ENCODE measurements around the gene XIRP2.
"Not testable (repeated sequence)": the region's sequence is repeated elsewhere in the genome, so short reads cannot be mapped to it uniquely, and the experiment has no call there.

XIRP2 gene

GRCh38 chr2:167098931-167099330 lies 210.7 kb downstream of the XIRP2 start:
- not testable (repeated sequence) for H3K4ac ChIP-seq (ENCODE audit: low read depth, low read length)

DNA sequence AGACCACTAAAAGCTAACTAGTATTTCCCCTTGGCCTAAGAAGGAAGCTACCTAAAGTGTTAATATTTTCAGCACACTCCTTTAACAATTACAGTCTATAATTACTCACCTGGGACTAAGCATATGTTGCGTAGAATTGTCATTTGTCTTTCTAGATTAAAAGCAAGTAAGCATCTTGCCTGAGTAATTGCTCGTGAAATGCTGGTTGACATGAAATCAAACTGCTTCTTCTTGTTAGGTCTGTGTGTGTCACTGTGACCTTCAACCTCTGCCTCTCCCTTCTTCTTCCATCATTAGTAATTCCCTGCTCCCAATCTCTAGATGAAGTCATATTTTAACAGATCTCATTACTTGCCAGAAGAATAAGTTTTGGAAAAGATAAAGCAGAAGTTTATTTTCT lies 212.2 kb downstream of the XIRP2 start:
- WGBS (ENCODE audit: extremely low coverage, insufficient coverage, low lambda C conversion rate), result no CpG with 5 or more reads among the region's 2 CpGs
- H3K27ac ChIP-seq (ENCODE audit: low read depth, low read length), result no peak overlapping the region
- DNase-seq, result no peak
- no peaks in the 10 kb centered on the region for H3K4me1 ChIP-seq (ENCODE audit: control insufficient read depth, low read depth, low read length)
- H3K4ac ChIP-seq (ENCODE audit: low read depth, low read length), result no peak overlapping the region
- no peaks in the 10 kb centered on the region for H3K79me1 ChIP-seq (ENCODE audit: low read length)
- no peak overlapping the region for H2BK15ac ChIP-seq (replicated peaks; ENCODE audit: low read depth)
- H3K56ac ChIP-seq (ENCODE audit: low read length), result no peak overlapping the region
- H3K18ac ChIP-seq (ENCODE audit: low read length), result no peak overlapping the region
- no peak overlapping the region for H2AK5ac ChIP-seq (ENCODE audit: low read length)
- H3K4me2 ChIP-seq (ENCODE audit: low read length), result no peak overlapping the region
- no peaks in the 10 kb centered on the region for H3K36me3 ChIP-seq (ENCODE audit: control insufficient read depth, insufficient read depth, low read length)
- H3K23ac ChIP-seq (ENCODE audit: low read length), result no peak overlapping the region
- no peak overlapping the region for H3K9ac ChIP-seq (ENCODE audit: low read length)
- H3K27me3 ChIP-seq (ENCODE audit: insufficient read depth, low read length, poor library complexity), result no peaks in the 10 kb centered on the region
- H3K4me3 ChIP-seq (ENCODE audit: low read length), result no peak overlapping the region
- no peaks in the 10 kb centered on the region for H3K79me2 ChIP-seq (ENCODE audit: control insufficient read depth, insufficient read depth, low read length)
- no peak overlapping the region for H2BK120ac ChIP-seq (ENCODE audit: low read depth, low read length)
- no peak overlapping the region for H2BK5ac ChIP-seq (ENCODE audit: low read length)
- no peak overlapping the region for H4K8ac ChIP-seq (ENCODE audit: low read depth, low read length)
- H4K5ac ChIP-seq (ENCODE audit: low read length), result no peak overlapping the region

More at GRCh38 chr2:167098931-167099330, 210.7 kb downstream of the XIRP2 start:
- H3K9ac ChIP-seq (ENCODE audit: low read length); H3K23ac ChIP-seq (ENCODE audit: low read length); H3K4me2 ChIP-seq (ENCODE audit: low read length); H3K27me3 ChIP-seq (ENCODE audit: insufficient read depth, low read length, poor library complexity); H4K5ac ChIP-seq (ENCODE audit: low read length); H2BK120ac ChIP-seq (ENCODE audit: low read depth, low read length); H3K56ac ChIP-seq (ENCODE audit: low read length); H2BK5ac ChIP-seq (ENCODE audit: low read length); H3K79me2 ChIP-seq (ENCODE audit: control insufficient read depth, insufficient read depth, low read length); H3K4me1 ChIP-seq (ENCODE audit: control insufficient read depth, low read depth, low read length); H2AK5ac ChIP-seq (ENCODE audit: low read length); DNase-seq; H4K8ac ChIP-seq (ENCODE audit: low read depth, low read length); H2BK15ac ChIP-seq (replicated peaks; ENCODE audit: low read depth); H3K27ac ChIP-seq (ENCODE audit: low read depth, low read length); H3K18ac ChIP-seq (ENCODE audit: low read length); H3K79me1 ChIP-seq (ENCODE audit: low read length); H3K4me3 ChIP-seq (ENCODE audit: low read length); H3K36me3 ChIP-seq (ENCODE audit: control insufficient read depth, insufficient read depth, low read length): not testable (repeated sequence)
- WGBS (ENCODE audit: extremely low coverage, insufficient coverage, low lambda C conversion rate), result no CpG with 5 or more reads among the region's 3 CpGs

GRCh38 chr2:167103028-167103756 lies 214.9 kb downstream of the XIRP2 start:
- H3K79me1 ChIP-seq (ENCODE audit: low read length), result no peaks in the 10 kb centered on the region
- H3K4ac ChIP-seq (ENCODE audit: low read depth, low read length), result no peak overlapping the region
- H2AK5ac ChIP-seq (ENCODE audit: low read length), result no peak overlapping the region
- no peak overlapping the region for H3K4me2 ChIP-seq (ENCODE audit: low read length)
- H4K8ac ChIP-seq (ENCODE audit: low read depth, low read length), result no peak overlapping the region
- no peak overlapping the region for H2BK120ac ChIP-seq (ENCODE audit: low read depth, low read length)
- no peaks in the 10 kb centered on the region for H3K36me3 ChIP-seq (ENCODE audit: control insufficient read depth, insufficient read depth, low read length)
- H4K5ac ChIP-seq (ENCODE audit: low read length), result no peak overlapping the region
- H3K27me3 ChIP-seq (ENCODE audit: insufficient read depth, low read length, poor library complexity), result no peaks in the 10 kb centered on the region
- H3K18ac ChIP-seq (ENCODE audit: low read length), result no peak overlapping the region
- no peak overlapping the region for H3K56ac ChIP-seq (ENCODE audit: low read length)
- no peak overlapping the region for H2BK5ac ChIP-seq (ENCODE audit: low read length)
- no peak overlapping the region for H3K27ac ChIP-seq (ENCODE audit: low read depth, low read length)
- H3K9ac ChIP-seq (ENCODE audit: low read length), result no peak overlapping the region
- no peak overlapping the region for H2BK15ac ChIP-seq (replicated peaks; ENCODE audit: low read depth)
- no peak overlapping the region for H3K4me3 ChIP-seq (ENCODE audit: low read length)
- no peaks in the 10 kb centered on the region for H3K4me1 ChIP-seq (ENCODE audit: control insufficient read depth, low read depth, low read length)
- H3K23ac ChIP-seq (ENCODE audit: low read length), result no peak overlapping the region
- no peaks in the 10 kb centered on the region for H3K79me2 ChIP-seq (ENCODE audit: control insufficient read depth, insufficient read depth, low read length)
- WGBS (ENCODE audit: extremely low coverage, insufficient coverage, low lambda C conversion rate), result no CpG with 5 or more reads among the region's 5 CpGs
- no peak for DNase-seq

DNA sequence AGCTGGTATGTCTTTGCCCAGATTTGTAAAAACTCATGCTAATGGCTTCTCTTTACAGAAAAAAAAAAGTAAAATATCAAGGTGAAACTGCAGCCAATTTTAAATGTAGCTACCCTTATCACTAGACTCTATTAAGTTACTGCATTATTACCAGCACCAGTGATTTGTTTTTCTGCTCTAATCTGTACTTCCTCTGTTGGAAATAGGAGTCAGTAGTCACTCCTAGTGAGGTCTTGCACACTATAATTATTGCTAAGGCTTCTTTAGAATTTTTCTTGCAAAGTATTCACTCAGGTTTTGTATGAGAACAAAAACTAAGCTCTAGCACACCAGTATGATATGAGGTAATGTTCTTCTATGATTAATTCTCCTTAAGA lies 215.5 kb downstream of the XIRP2 start:
- Histone ChIP-seq H3K4ac (ENCODE audit: low read depth, low read length) (no peak overlapping the region), H4K8ac (ENCODE audit: low read depth, low read length) (no peak overlapping the region), H2BK120ac (ENCODE audit: low read depth, low read length) (no peak overlapping the region), H3K79me2 (ENCODE audit: control insufficient read depth, insufficient read depth, low read length) (no peaks in the 10 kb centered on the region), H3K23ac (ENCODE audit: low read length) (no peak overlapping the region), H3K4me1 (ENCODE audit: control insufficient read depth, low read depth, low read length) (no peaks in the 10 kb centered on the region), H3K18ac (ENCODE audit: low read length) (no peak overlapping the region), H2AK5ac (ENCODE audit: low read length) (no peak overlapping the region), H3K27ac (ENCODE audit: low read depth, low read length) (no peak overlapping the region), H3K9ac (ENCODE audit: low read length) (no peak overlapping the region), H3K56ac (ENCODE audit: low read length) (no peak overlapping the region), H2BK15ac (replicated peaks; ENCODE audit: low read depth) (no peak overlapping the region), H2BK5ac (ENCODE audit: low read length) (no peak overlapping the region), H3K36me3 (ENCODE audit: control insufficient read depth, insufficient read depth, low read length) (no peaks in the 10 kb centered on the region), H3K4me2 (ENCODE audit: low read length) (no peak overlapping the region), H3K4me3 (ENCODE audit: low read length) (no peak overlapping the region), H3K79me1 (ENCODE audit: low read length) (no peaks in the 10 kb centered on the region), H3K27me3 (ENCODE audit: insufficient read depth, low read length, poor library complexity) (no peaks in the 10 kb centered on the region), H4K5ac (ENCODE audit: low read length) (no peak overlapping the region)
- DNase-seq, result no peak

- Histone ChIP-seq H3K23ac (ENCODE audit: low read length) (no peak overlapping the region), H3K79me2 (ENCODE audit: control insufficient read depth, insufficient read depth, low read length) (no peaks in the 10 kb centered on the region), H2AK5ac (ENCODE audit: low read length) (no peak overlapping the region), H3K18ac (ENCODE audit: low read length) (no peak overlapping the region), H3K56ac (ENCODE audit: low read length) (no peak overlapping the region), H3K79me1 (ENCODE audit: low read length) (no peaks in the 10 kb centered on the region), H2BK120ac (ENCODE audit: low read depth, low read length) (no peak overlapping the region), H3K27me3 (ENCODE audit: insufficient read depth, low read length, poor library complexity) (no peaks in the 10 kb centered on the region), H2BK5ac (ENCODE audit: low read length) (no peak overlapping the region), H3K36me3 (ENCODE audit: control insufficient read depth, insufficient read depth, low read length) (no peaks in the 10 kb centered on the region), H3K4me1 (ENCODE audit: control insufficient read depth, low read depth, low read length) (no peaks in the 10 kb centered on the region), H3K4me3 (ENCODE audit: low read length) (no peak overlapping the region), H4K8ac (ENCODE audit: low read depth, low read length) (no peak overlapping the region), H4K5ac (ENCODE audit: low read length) (no peak overlapping the region), H2BK15ac (replicated peaks; ENCODE audit: low read depth) (no peak overlapping the region), H3K4ac (ENCODE audit: low read depth, low read length) (no peak overlapping the region), H3K9ac (ENCODE audit: low read length) (no peak overlapping the region), H3K27ac (ENCODE audit: low read depth, low read length) (no peak overlapping the region), H3K4me2 (ENCODE audit: low read length) (no peak overlapping the region)
- DNase-seq, result no peak
- WGBS (ENCODE audit: extremely low coverage, insufficient coverage, low lambda C conversion rate), result no CpG with 5 or more reads among the region's 3 CpGs
These were observed 216.4 kb downstream of the XIRP2 start for GRCh38 chr2:167104691-167105090.

DNA sequence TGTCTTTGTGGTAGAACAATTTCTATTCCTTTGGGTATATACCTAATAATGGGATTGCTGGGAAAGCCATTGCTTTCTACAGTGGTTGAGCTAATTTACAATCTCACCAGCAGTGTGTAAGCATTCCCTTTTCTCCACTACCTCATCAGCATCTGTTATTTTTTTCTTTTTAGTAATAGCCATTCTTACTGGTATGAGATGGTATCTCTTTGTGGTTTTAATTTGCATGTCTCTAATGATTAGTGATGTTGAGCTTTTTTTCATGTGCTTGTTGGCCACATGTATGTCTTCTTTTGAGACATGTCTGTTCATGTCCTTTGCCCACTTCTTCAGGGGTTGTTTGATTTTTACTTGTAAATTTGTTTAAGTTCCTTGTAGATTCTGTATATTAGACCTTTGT lies 221.4 kb downstream of the XIRP2 start:
- H2BK5ac ChIP-seq (ENCODE audit: low read length); H3K36me3 ChIP-seq (ENCODE audit: control insufficient read depth, insufficient read depth, low read length); H3K79me2 ChIP-seq (ENCODE audit: control insufficient read depth, insufficient read depth, low read length); H3K56ac ChIP-seq (ENCODE audit: low read length); H3K9ac ChIP-seq (ENCODE audit: low read length); H3K79me1 ChIP-seq (ENCODE audit: low read length); H2BK15ac ChIP-seq (replicated peaks; ENCODE audit: low read depth); H3K4me3 ChIP-seq (ENCODE audit: low read length); H3K4ac ChIP-seq (ENCODE audit: low read depth, low read length); H4K5ac ChIP-seq (ENCODE audit: low read length); H3K4me2 ChIP-seq (ENCODE audit: low read length); H3K27me3 ChIP-seq (ENCODE audit: insufficient read depth, low read length, poor library complexity); H3K18ac ChIP-seq (ENCODE audit: low read length); H2BK120ac ChIP-seq (ENCODE audit: low read depth, low read length); H4K8ac ChIP-seq (ENCODE audit: low read depth, low read length); H3K23ac ChIP-seq (ENCODE audit: low read length); H2AK5ac ChIP-seq (ENCODE audit: low read length); H3K27ac ChIP-seq (ENCODE audit: low read depth, low read length); H3K4me1 ChIP-seq (ENCODE audit: control insufficient read depth, low read depth, low read length); DNase-seq: not testable (repeated sequence)
